RWPE2 (cell line): ENCODE results near the gene PPARD.

Experiments
- ATAC-seq: fragments of 200-7000 bp; cut with Tn5 transposase; 3 replicates; pipeline ENCODE4 v1.9.1; 2021; ENCODE audit warnings: low read depth
- DNase-seq: peaks from one replicate; pipeline ENCODE4 v3.0.0-alpha.2; 2020; ENCODE audit warnings: low spot score
- H3K27ac ChIP-seq: fragments of 450-650 bp; 2 replicates; pipeline ENCODE4 v1.5.1; 2017; ENCODE audit warnings: mild to moderate bottlenecking; ENCODE audit not compliant: poor library complexity, severe bottlenecking
- H3K27me3 ChIP-seq: fragments of 250-450 bp; sonication (Bioruptor Pico); 2 replicates; pipeline ENCODE4 v1.5.1; 2021; ENCODE audit warnings: mild to moderate bottlenecking, moderate library complexity; ENCODE audit not compliant: insufficient read depth, poor library complexity, severe bottlenecking
- H3K36me3 ChIP-seq: fragments of 250-450 bp; sonication (Bioruptor Pico); 2 replicates; pipeline ENCODE4 v1.5.1; 2020; ENCODE audit warnings: low read depth, mild to moderate bottlenecking, moderate library complexity
- H3K4me1 ChIP-seq: fragments of 250-450 bp; sonication (Bioruptor Pico); 2 replicates; pipeline ENCODE4 v1.5.1; 2021; ENCODE audit warnings: mild to moderate bottlenecking, moderate library complexity; ENCODE audit not compliant: insufficient read depth, poor library complexity, severe bottlenecking
- H3K4me3 ChIP-seq: fragments of 250-450 bp; sonication (Bioruptor Pico); 2 replicates; pipeline ENCODE4 v1.5.1; 2021; ENCODE audit warnings: mild to moderate bottlenecking, moderate library complexity; ENCODE audit not compliant: severe bottlenecking
- H3K9me3 ChIP-seq: fragments of 250-450 bp; sonication (Bioruptor Pico); 2 replicates; pipeline ENCODE4 v1.5.1; 2021; ENCODE audit warnings: mild to moderate bottlenecking, moderate library complexity; ENCODE audit not compliant: severe bottlenecking
- CTCF ChIP-seq: fragments of 450-650 bp; IDR thresholded peaks from one replicate; pipeline ENCODE4 v1.5.1; 2017; ENCODE audit warnings: mild to moderate bottlenecking, moderate library complexity; ENCODE audit not compliant: poor library complexity, severe bottlenecking

Gene PPARD

GRCh38 chr6:35401514-35401913, 59.2 kb downstream of the PPARD start:
- H3K27ac ChIP-seq: peak overlapping the region; percentile 99
- H3K9me3 ChIP-seq: no peaks in the 10 kb centered on the region
- TF ChIP-seq CTCF: no peak
- DNase-seq (no peak), ATAC-seq (peak; percentile 24)
- H3K36me3 ChIP-seq: peaks cover 48% of the 10 kb centered on the region
- H3K27me3 ChIP-seq: no peaks in the 10 kb centered on the region
- H3K4me3 ChIP-seq: no peak overlapping the region
- H3K4me1 ChIP-seq: peaks cover 40% of the 10 kb centered on the region

- H3K36me3 ChIP-seq: peaks cover 44% of the 10 kb centered on the region
- DNase-seq (no peak), ATAC-seq (no peak)
- H3K4me3 ChIP-seq: no peak overlapping the region
- peaks cover 32% of the 10 kb centered on the region for H3K4me1 ChIP-seq
- no peaks in the 10 kb centered on the region for H3K9me3 ChIP-seq
- no peak for TF ChIP-seq CTCF
- peak overlapping the region; percentile 99 for H3K27ac ChIP-seq
- H3K27me3 ChIP-seq: no peaks in the 10 kb centered on the region
Observed at GRCh38 chr6:35402136-35402855, 59.9 kb downstream of the PPARD start.

GRCh38 chr6:35402856-35403191, 60.5 kb downstream of the PPARD start:
- no peak for TF ChIP-seq CTCF
- Histone ChIP-seq H3K9me3 (no peaks in the 10 kb centered on the region), H3K36me3 (peaks cover 39% of the 10 kb centered on the region), H3K4me3 (no peak overlapping the region), H3K4me1 (peaks cover 28% of the 10 kb centered on the region), H3K27me3 (no peaks in the 10 kb centered on the region), H3K27ac (peak overlapping the region; percentile 99)
- ATAC-seq (no peak), DNase-seq (no peak)

- Histone ChIP-seq H3K27ac (no peak overlapping the region), H3K4me3 (no peak overlapping the region), H3K4me1 (peaks cover 28% of the 10 kb centered on the region), H3K9me3 (no peaks in the 10 kb centered on the region), H3K36me3 (peaks cover 39% of the 10 kb centered on the region), H3K27me3 (no peaks in the 10 kb centered on the region)
- no peak for DNase-seq
- ATAC-seq: no peak
- no peak for TF ChIP-seq CTCF
Observed at GRCh38 chr6:35403544-35404442, 61.4 kb downstream of the PPARD start.
